HepG2 (cell line): ENCODE measurements around the gene SLC22A15.

Source experiments
- POLR2AphosphoS5 ChIP-seq: IDR thresholded peaks from 2 replicates; pipeline ENCODE4 v1.6.1; 2012; ENCODE audit warnings: low read depth, low read length
- TBL1XR1 ChIP-seq: fragments of 150-350 bp; IDR thresholded peaks from 2 replicates; pipeline ENCODE4 v1.6.1; 2014; ENCODE audit warnings: borderline replicate concordance, low read length; ENCODE audit not compliant: partially characterized antibody

- no peak for TF ChIP-seq TBL1XR1
- TF ChIP-seq POLR2AphosphoS5: no peak
Measured at GRCh38 chr1:115991909-115992308, 15.6 kb downstream of the SLC22A15 start.
